22Rv1 (cell line): ENCODE results near the gene NDRG3.

Experiments
- H3K27ac ChIP-seq: fragments of 450-650 bp; 2 replicates; pipeline ENCODE4 v1.5.1; 2017
- CTCF ChIP-seq: fragments of 450-650 bp; IDR thresholded peaks from 2 replicates; pipeline ENCODE4 v1.5.1; 2017; ENCODE audit warnings: mild to moderate bottlenecking
- ZFX ChIP-seq: fragments of 450-650 bp; IDR thresholded peaks from 2 replicates; pipeline ENCODE4 v1.6.1; 2017; ENCODE audit warnings: antibody characterized with exemption, borderline replicate concordance

Gene NDRG3

GRCh38 chr20:36775826-36776225 is 29.9 kb upstream of the NDRG3 start:
- no peak for TF ChIP-seq CTCF
- TF ChIP-seq ZFX, result no peak
- H3K27ac ChIP-seq, result peak overlapping the region; percentile 87

- TF ChIP-seq CTCF, result no peak
- TF ChIP-seq ZFX, result no peak
- H3K27ac ChIP-seq, result peak overlapping the region; percentile 87
Observed at GRCh38 chr20:36775196-36775595, 29.3 kb upstream of the NDRG3 start.

- H3K27ac ChIP-seq, result peak within 1 kb of the TSS; percentile 87
- TF ChIP-seq ZFX (no peak), CTCF (no peak; the same call in 1 of the 2 replicates)
Observed at GRCh38 chr20:36773597-36774390, 27.9 kb upstream of the NDRG3 start, which contains the start of gene DSN1. DSN1 (minus strand) TSS chr20:36773763; CDS start chr20:36771458, 2,305 bp downstream.

- H3K27ac ChIP-seq, result peak overlapping the region; percentile 87
Observed at GRCh38 chr20:36773107-36773596, 27.3 kb upstream of the NDRG3 start.

GRCh38 chr20:36770680-36771079 is 24.8 kb upstream of the NDRG3 start:
- H3K27ac ChIP-seq, result no peak overlapping the region
- TF ChIP-seq CTCF (no peak), ZFX (no peak)

More at GRCh38 chr20:36773107-36773596, 27.3 kb upstream of the NDRG3 start:
- no peak for TF ChIP-seq CTCF
- no peak for TF ChIP-seq ZFX

- no peak for TF ChIP-seq CTCF
- no peak for TF ChIP-seq ZFX
- peak overlapping the region; percentile 22; the same call in 1 of the 2 replicates for H3K27ac ChIP-seq
Observed at GRCh38 chr20:36768768-36769430, 23.0 kb upstream of the NDRG3 start.
